NCI-H2029 treated with DMSO at 0.1 percent for 48 hours (cell line): ENCODE measurements around the gene MAP4K1.

Experiments used
- DNase-seq: peaks from one replicate; lab custom pipeline; 2025; lab: John Stamatoyannopoulos, UW

The MAP4K1 gene

GRCh38 chr19:38617764-38618589 is at the start of gene MAP4K1:
MAP4K1 (minus strand) TSS chr19:38617953; CDS start chr19:38617895, 58 bp downstream.
- no peak for DNase-seq

GRCh38 chr19:38666663-38667511 is 49.1 kb upstream of the MAP4K1 start:
- DNase-seq, result peak; percentile 34

GRCh38 chr19:38665950-38666662 is 48.4 kb upstream of the MAP4K1 start:
- DNase-seq, result no peak

GRCh38 chr19:38665219-38665931 is 47.6 kb upstream of the MAP4K1 start:
- DNase-seq, result no peak

GRCh38 chr19:38664503-38665211 is 46.9 kb upstream of the MAP4K1 start:
- DNase-seq, result no peak

GRCh38 chr19:38663957-38664502 is 46.3 kb upstream of the MAP4K1 start:
- DNase-seq, result no peak

- no peak for DNase-seq
Measured at GRCh38 chr19:38663156-38663651, 45.5 kb upstream of the MAP4K1 start.

GRCh38 chr19:38662537-38663155 is 44.9 kb upstream of the MAP4K1 start:
- no peak for DNase-seq

- peak; percentile 42 for DNase-seq
Measured at GRCh38 chr19:38661996-38662395, 44.2 kb upstream of the MAP4K1 start.

GRCh38 chr19:38661136-38661535 is 43.4 kb upstream of the MAP4K1 start:
- DNase-seq, result no peak

GRCh38 chr19:38660724-38661123 is 43.0 kb upstream of the MAP4K1 start:
- no peak for DNase-seq

GRCh38 chr19:38658462-38659306 is 40.9 kb upstream of the MAP4K1 start:
- peak; percentile 96 for DNase-seq

- no peak for DNase-seq
Measured at GRCh38 chr19:38657633-38658222, 40.0 kb upstream of the MAP4K1 start.

- DNase-seq, result no peak
Measured at GRCh38 chr19:38656171-38656981, 38.6 kb upstream of the MAP4K1 start.

- DNase-seq, result no peak
Measured at GRCh38 chr19:38655148-38655824, 37.5 kb upstream of the MAP4K1 start.

- DNase-seq, result no peak
Measured at GRCh38 chr19:38654628-38655055, 36.9 kb upstream of the MAP4K1 start.

- no peak for DNase-seq
Measured at GRCh38 chr19:38653028-38653571, 35.3 kb upstream of the MAP4K1 start.
